Measurements from ENCODE around the gene DUSP28. TPM values are rescaled to one million over a fixed set of nuclear protein-coding genes. Genes with fewer than 3 reads are reported as not detected.

DUSP28 gene
- total and polyA plus RNA-seq, 2 of the 13 experiments (the other 11 are each of a cell fraction or from before 2014, with no cell fraction given) = 5.2 to 8.6 TPM

GRCh38 chr2:240589375-240589774, 29.2 kb downstream of the DUSP28 start:
- TF ChIP-seq HOXA3 (CRISPR knock-in tag; IDR thresholded peaks at IDR 0.05) = no peak
- no peak for TF ChIP-seq ZNF564 (CRISPR knock-in tag; IDR thresholded peaks at IDR 0.05)
- TF ChIP-seq SNAPC2 (CRISPR knock-in tag; IDR thresholded peaks at IDR 0.05) = no peak
- TF ChIP-seq HNRNPL (IDR thresholded peaks at IDR 0.05; ENCODE audit: low read depth, low read length) = no peak
- no peak for TF ChIP-seq AKNA (CRISPR knock-in tag; IDR thresholded peaks at IDR 0.05; ENCODE audit: borderline replicate concordance)
- no peak for TF ChIP-seq ZGPAT (CRISPR knock-in tag; IDR thresholded peaks at IDR 0.05)
- no peak for TF ChIP-seq PCBP1 (IDR thresholded peaks at IDR 0.05; ENCODE audit: borderline replicate concordance, low read depth, low read length)
- TF ChIP-seq SSRP1 (CRISPR knock-in tag; IDR thresholded peaks at IDR 0.05) = no peak
- TF ChIP-seq AKAP8 (CRISPR knock-in tag; IDR thresholded peaks at IDR 0.05) = no peak
- no peak for TF ChIP-seq POLR2G (IDR thresholded peaks at IDR 0.05; ENCODE audit: low read depth, low read length)
- no peak for TF ChIP-seq GATAD2A (CRISPR knock-in tag; IDR thresholded peaks at IDR 0.05)
- TF ChIP-seq ZNF350 (CRISPR knock-in tag; IDR thresholded peaks at IDR 0.05; ENCODE audit: borderline replicate concordance, low read depth) = no peak
- no peak for TF ChIP-seq ZNF772 (CRISPR knock-in tag; IDR thresholded peaks at IDR 0.05)
- TF ChIP-seq MIER2 (CRISPR knock-in tag; IDR thresholded peaks at IDR 0.05) = no peak
- TF ChIP-seq THYN1 (CRISPR knock-in tag; IDR thresholded peaks at IDR 0.05; ENCODE audit: borderline replicate concordance, low read depth) = no peak
- no peak for TF ChIP-seq ZNF263 (CRISPR knock-in tag; IDR thresholded peaks at IDR 0.05)
- no peak for TF ChIP-seq GPN1 (CRISPR knock-in tag; IDR thresholded peaks at IDR 0.05; ENCODE audit: borderline replicate concordance)
- no peak for TF ChIP-seq MED8 (CRISPR knock-in tag; IDR thresholded peaks at IDR 0.05; ENCODE audit: insufficient replicate concordance)
- no peak overlapping the region for H3K27ac ChIP-seq (ENCODE audit: extremely low read length, insufficient read depth, low read length)
- H3K36me3 ChIP-seq (replicated peaks in 1 of 2; ENCODE audit: control insufficient read depth in 1 of 2, insufficient read depth in 2 of 2, low read length in 2 of 2) = peaks cover 20 to 36% of the 10 kb centered on the region in 2 experiments
- BruUV-seq (replicated peaks) = no TSS peak
- no peak overlapping the region for H3K9ac ChIP-seq (ENCODE audit: insufficient read depth, low read depth, low read length)
- 86% methylated on average over 13 of the region's 14 CpGs for WGBS (ENCODE audit: low lambda C conversion rate)
- H3K9me3 ChIP-seq (ENCODE audit: low read length) = no peaks in the 10 kb centered on the region
- peaks cover 17% of the 10 kb centered on the region; the same call in 1 of the 2 replicates for H4K20me1 ChIP-seq (ENCODE audit: insufficient read depth, low read length)
- peaks cover 49% of the 10 kb centered on the region for H3K79me2 ChIP-seq (ENCODE audit: insufficient read depth, low read length)
- H3K4me2 ChIP-seq (ENCODE audit: low read depth, low read length) = no peak overlapping the region
- ChIA-PET CTCF (ENCODE audit: low intra/inter-chr PET ratio, low total read pairs) (no interaction called here), POLR2A (interaction anchor here (1.4 to 6.0 kb wide), 4 partner anchors 10 to 29 kb away, joined by 5 to 149 read pairs (median 116); partner anchors contain the start of genes ANKMY1, DUSP28 and RNPEPL1)
- H3K4me3 ChIP-seq (replicated peaks in 1 of 3; ENCODE audit: insufficient read depth in 1 of 3, low read depth in 2 of 3, low read length in 3 of 3) = no peak overlapping the region
- no peak for DNase-seq (ENCODE audit: low spot score)
- H3K4me1 ChIP-seq (ENCODE audit: insufficient read depth, low read length) = peaks cover 31% of the 10 kb centered on the region
- no peak for FAIRE-seq
- in situ Hi-C loops (cut with HindIII; ENCODE audit: extremely low pct_ligation_motif_present, low pct_unique_long_range_greater_than_20kb) (no loop called here), intact Hi-C loops (cut with micrococcal nuclease; ENCODE audit: unreplicated experiment) (no loop called here)
- peaks cover 0 to 4% of the 10 kb centered on the region in 2 experiments; a peak in 1 of 5 replicates for H3K27me3 ChIP-seq (ENCODE audit: control insufficient read depth in 1 of 2, insufficient read depth in 2 of 2, low read length in 2 of 2)
- no peak for ATAC-seq
- H2AFZ ChIP-seq (ENCODE audit: low read length) = no peak overlapping the region
